B cell (primary cell): Measurements from ENCODE around the gene TSPAN18.

Experiments
- EZH2 ChIP-seq: IDR thresholded peaks from 2 replicates; pipeline ENCODE4 v1.6.1; 2012; ENCODE audit warnings: borderline replicate concordance, low read depth, mild to moderate bottlenecking, moderate library complexity, low read length; ENCODE audit not compliant: insufficient read depth, poor library complexity, severe bottlenecking
- TF ChIP-seq, protein P1 (sequence below): fragments of 200-600 bp; IDR thresholded peaks from one replicate; pipeline ENCODE4 v1.8.0; 2022; ENCODE audit warnings: antibody characterized with exemption, mild to moderate bottlenecking

- TF ChIP-seq, protein P1, sequence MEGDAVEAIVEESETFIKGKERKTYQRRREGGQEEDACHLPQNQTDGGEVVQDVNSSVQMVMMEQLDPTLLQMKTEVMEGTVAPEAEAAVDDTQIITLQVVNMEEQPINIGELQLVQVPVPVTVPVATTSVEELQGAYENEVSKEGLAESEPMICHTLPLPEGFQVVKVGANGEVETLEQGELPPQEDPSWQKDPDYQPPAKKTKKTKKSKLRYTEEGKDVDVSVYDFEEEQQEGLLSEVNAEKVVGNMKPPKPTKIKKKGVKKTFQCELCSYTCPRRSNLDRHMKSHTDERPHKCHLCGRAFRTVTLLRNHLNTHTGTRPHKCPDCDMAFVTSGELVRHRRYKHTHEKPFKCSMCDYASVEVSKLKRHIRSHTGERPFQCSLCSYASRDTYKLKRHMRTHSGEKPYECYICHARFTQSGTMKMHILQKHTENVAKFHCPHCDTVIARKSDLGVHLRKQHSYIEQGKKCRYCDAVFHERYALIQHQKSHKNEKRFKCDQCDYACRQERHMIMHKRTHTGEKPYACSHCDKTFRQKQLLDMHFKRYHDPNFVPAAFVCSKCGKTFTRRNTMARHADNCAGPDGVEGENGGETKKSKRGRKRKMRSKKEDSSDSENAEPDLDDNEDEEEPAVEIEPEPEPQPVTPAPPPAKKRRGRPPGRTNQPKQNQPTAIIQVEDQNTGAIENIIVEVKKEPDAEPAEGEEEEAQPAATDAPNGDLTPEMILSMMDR, result no peak
- TF ChIP-seq EZH2, result no peak
These were observed 33.7 kb downstream of the TSPAN18 start for GRCh38 chr11:44760477-44760872.
